Trophoblast cell (in vitro differentiated cells and primary cell): ENCODE results near the gene PRDM16.

ENCODE experiments used
- DNase-seq, 2 donors: peaks; one replicate each; pipeline ENCODE4 v3.0.0-alpha.2; 2016
- H2AFZ ChIP-seq: 2 replicates; pipeline ENCODE4 v1.6.1; 2013; ENCODE audit warnings: low read length, moderate library complexity, mild to moderate bottlenecking; ENCODE audit not compliant: insufficient read depth, poor library complexity
- H2AK5ac ChIP-seq: 2 replicates; pipeline ENCODE4 v1.6.1; 2013; ENCODE audit warnings: mild to moderate bottlenecking, low read length
- H2BK120ac ChIP-seq: 2 replicates; pipeline ENCODE4 v1.6.1; 2013; ENCODE audit warnings: low read length, mild to moderate bottlenecking, moderate library complexity; ENCODE audit not compliant: insufficient read depth, poor library complexity
- H2BK12ac ChIP-seq: 2 replicates; pipeline ENCODE4 v1.6.1; 2013; ENCODE audit warnings: mild to moderate bottlenecking, low read length, moderate library complexity
- H2BK5ac ChIP-seq: 2 replicates; pipeline ENCODE4 v1.6.1; 2013; ENCODE audit warnings: low read length, low read depth, moderate library complexity, mild to moderate bottlenecking; ENCODE audit not compliant: poor library complexity
- H3K14ac ChIP-seq: 2 replicates; pipeline ENCODE4 v1.6.1; 2013; ENCODE audit warnings: mild to moderate bottlenecking, low read length
- H3K18ac ChIP-seq: 2 replicates; pipeline ENCODE4 v1.6.1; 2013; ENCODE audit warnings: mild to moderate bottlenecking, low read length
- H3K23ac ChIP-seq: 2 replicates; pipeline ENCODE4 v1.6.1; 2013; ENCODE audit warnings: low read length
- H3K27ac ChIP-seq: 2 replicates; pipeline ENCODE4 v1.5.1; 2013; ENCODE audit warnings: low read depth, mild to moderate bottlenecking, inconsistent platforms, low read length, moderate library complexity
- H3K27me3 ChIP-seq: 2 replicates; pipeline ENCODE4 v1.6.1; 2013; ENCODE audit warnings: inconsistent platforms, mild to moderate bottlenecking, low read length, moderate library complexity; ENCODE audit not compliant: insufficient read depth
- H3K36me3 ChIP-seq, 2 experiments: 1 replicate in 1 of 2; 2 replicates in 1 of 2; pipeline ENCODE4 v1.6.1; 2013; ENCODE audit warnings: low read length in 2 of 2, mild to moderate bottlenecking in 2 of 2, moderate library complexity in 1 of 2; ENCODE audit not compliant: insufficient read depth in 2 of 2, control insufficient read depth in 1 of 2
- H3K4ac ChIP-seq: 2 replicates; pipeline ENCODE4 v1.6.1; 2013; ENCODE audit warnings: low read depth, mild to moderate bottlenecking, low read length, moderate library complexity
- H3K4me1 ChIP-seq, 2 experiments: 1 replicate in 1 of 2; 2 replicates in 1 of 2; pipeline ENCODE4 v1.6.1; 2013; ENCODE audit warnings: low read length in 2 of 2, mild to moderate bottlenecking in 2 of 2, moderate library complexity in 1 of 2; ENCODE audit not compliant: insufficient read depth in 2 of 2, control insufficient read depth in 1 of 2
- H3K4me2 ChIP-seq: 2 replicates; pipeline ENCODE4 v1.6.1; 2013; ENCODE audit warnings: inconsistent platforms, mild to moderate bottlenecking, low read length, moderate library complexity
- H3K4me3 ChIP-seq: 2 replicates; pipeline ENCODE4 v1.5.1; 2013; ENCODE audit warnings: mild to moderate bottlenecking, low read depth, low read length, inconsistent platforms
- H3K79me1 ChIP-seq: one replicate; pipeline ENCODE4 v1.6.1; 2013; ENCODE audit warnings: low read length
- H3K79me2 ChIP-seq: 2 replicates; pipeline ENCODE4 v1.6.1; 2013; ENCODE audit warnings: low read length, mild to moderate bottlenecking; ENCODE audit not compliant: control insufficient read depth, insufficient read depth, poor library complexity
- H3K9ac ChIP-seq: 2 replicates; pipeline ENCODE4 v1.6.1; 2013; ENCODE audit warnings: mild to moderate bottlenecking, low read length
- H3K9me3 ChIP-seq: 2 replicates; pipeline ENCODE4 v1.6.1; 2013; ENCODE audit warnings: low read depth, mild to moderate bottlenecking, control low read depth, inconsistent platforms, low read length; ENCODE audit not compliant: insufficient read depth
- H4K12ac ChIP-seq: 2 replicates; pipeline ENCODE4 v1.6.1; 2013; ENCODE audit warnings: low read depth, mild to moderate bottlenecking, low read length, moderate library complexity
- H4K8ac ChIP-seq: 2 replicates; pipeline ENCODE4 v1.6.1; 2013; ENCODE audit warnings: low read depth, mild to moderate bottlenecking, low read length, moderate library complexity
- H4K91ac ChIP-seq: one replicate; pipeline ENCODE4 v1.6.1; 2013; ENCODE audit warnings: low read depth, mild to moderate bottlenecking, low read length, moderate library complexity
- WGBS: extraction: QIAGEN DNeasy Blood & Tissue Kit; methylation state at CpG from one replicate; pipeline ENCODE4 v1.1.7; 2013; ENCODE audit warnings: missing lambda C conversion rate; ENCODE audit not compliant: insufficient read length, insufficient coverage; ENCODE audit errors: extremely low coverage; 5-methylcytosine and 5-hydroxymethylcytosine counted together

Gene PRDM16

GRCh38 chr1:3378411-3379208 lies 309.6 kb downstream of the PRDM16 start:
- Histone ChIP-seq H3K9me3 (peaks cover 5% of the 10 kb centered on the region), H3K36me3 (no peaks in the 10 kb centered on the region), H2AFZ (no peak overlapping the region), H4K91ac (no peak overlapping the region), H2BK12ac (no peak overlapping the region), H3K27me3 (no peaks in the 10 kb centered on the region), H3K23ac (no peak overlapping the region), H4K8ac (no peak overlapping the region), H3K79me2 (no peaks in the 10 kb centered on the region), H3K79me1 (no peaks in the 10 kb centered on the region), H4K12ac (no peak overlapping the region), H3K4me3 (no peak overlapping the region), H3K4me2 (no peak overlapping the region), H3K9ac (no peak overlapping the region), H3K27ac (no peak overlapping the region), H3K4ac (no peak overlapping the region), H3K14ac (no peak overlapping the region), H3K4me1 (no peaks in the 10 kb centered on the region), H2BK120ac (no peak overlapping the region), H2AK5ac (no peak overlapping the region), H2BK5ac (no peak overlapping the region), H3K18ac (no peak overlapping the region)
- no CpG with 5 or more reads among the region's 17 CpGs for WGBS
- DNase-seq: no peak

DNA sequence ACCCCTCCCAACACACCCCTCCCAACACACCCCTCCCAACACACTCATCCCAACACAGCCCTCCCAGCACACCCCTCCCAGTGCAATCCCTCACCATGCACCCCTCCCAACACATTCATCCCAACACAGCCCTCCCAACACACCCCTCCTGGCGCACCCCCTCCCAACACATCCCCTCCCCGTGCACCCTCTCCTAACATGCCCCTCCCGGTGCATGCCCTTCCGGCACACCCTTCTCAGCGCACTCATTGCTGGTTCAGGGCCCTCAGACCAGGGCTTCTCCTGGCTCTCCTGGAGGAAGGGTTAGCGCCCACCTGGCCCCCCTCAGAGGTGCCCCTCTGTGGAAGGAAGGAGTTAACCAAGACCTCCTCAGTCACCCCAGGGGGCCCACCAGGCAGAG lies 310.9 kb downstream of the PRDM16 start:
- Histone ChIP-seq H4K91ac (no peak overlapping the region), H3K4ac (no peak overlapping the region), H3K23ac (no peak overlapping the region), H3K18ac (no peak overlapping the region), H3K27ac (no peak overlapping the region), H3K9me3 (peaks cover 5% of the 10 kb centered on the region), H2BK120ac (no peak overlapping the region), H2BK12ac (no peak overlapping the region), H3K79me2 (no peaks in the 10 kb centered on the region), H3K27me3 (no peaks in the 10 kb centered on the region), H3K14ac (no peak overlapping the region), H3K4me2 (no peak overlapping the region), H4K8ac (no peak overlapping the region), H3K79me1 (no peaks in the 10 kb centered on the region), H2AK5ac (no peak overlapping the region), H4K12ac (no peak overlapping the region), H3K9ac (no peak overlapping the region), H3K4me1 (no peaks in the 10 kb centered on the region), H3K36me3 (no peaks in the 10 kb centered on the region), H2BK5ac (no peak overlapping the region), H3K4me3 (no peak overlapping the region), H2AFZ (no peak overlapping the region)
- DNase-seq: no peak
- no CpG with 5 or more reads among the region's 6 CpGs for WGBS

GRCh38 chr1:3380469-3380868 lies 311.5 kb downstream of the PRDM16 start:
- Histone ChIP-seq H3K4me3 (no peak overlapping the region), H2BK120ac (no peak overlapping the region), H3K23ac (no peak overlapping the region), H3K18ac (no peak overlapping the region), H3K9ac (no peak overlapping the region), H3K4me1 (no peaks in the 10 kb centered on the region), H3K27me3 (no peaks in the 10 kb centered on the region), H3K14ac (no peak overlapping the region), H3K4ac (no peak overlapping the region), H2AK5ac (no peak overlapping the region), H4K12ac (no peak overlapping the region), H3K27ac (no peak overlapping the region), H2AFZ (no peak overlapping the region), H4K8ac (no peak overlapping the region), H3K9me3 (peaks cover 2% of the 10 kb centered on the region), H4K91ac (no peak overlapping the region), H2BK5ac (no peak overlapping the region), H3K36me3 (no peaks in the 10 kb centered on the region), H3K4me2 (no peak overlapping the region), H2BK12ac (no peak overlapping the region), H3K79me1 (no peaks in the 10 kb centered on the region), H3K79me2 (no peaks in the 10 kb centered on the region)
- WGBS: no CpG with 5 or more reads among the region's 11 CpGs
- DNase-seq: no peak

- no peak overlapping the region for H2BK5ac ChIP-seq
- no peak overlapping the region for H2BK12ac ChIP-seq
- no peak overlapping the region for H4K12ac ChIP-seq
- peaks cover 2% of the 10 kb centered on the region for H3K27me3 ChIP-seq
- peaks cover 1% of the 10 kb centered on the region for H3K9me3 ChIP-seq
- H2BK120ac ChIP-seq: no peak overlapping the region
- no peak overlapping the region for H3K18ac ChIP-seq
- H3K4me2 ChIP-seq: no peak overlapping the region
- no peak overlapping the region for H3K27ac ChIP-seq
- H3K9ac ChIP-seq: no peak overlapping the region
- H4K8ac ChIP-seq: no peak overlapping the region
- no peak overlapping the region for H4K91ac ChIP-seq
- H3K4ac ChIP-seq: no peak overlapping the region
- H3K36me3 ChIP-seq: no peaks in the 10 kb centered on the region
- no CpG with 5 or more reads among the region's 10 CpGs for WGBS
- H3K79me1 ChIP-seq: no peaks in the 10 kb centered on the region
- no peak overlapping the region for H2AK5ac ChIP-seq
- DNase-seq: no peak
- no peak overlapping the region for H3K14ac ChIP-seq
- H3K4me1 ChIP-seq: no peaks in the 10 kb centered on the region
- H3K4me3 ChIP-seq: no peak overlapping the region
- no peak overlapping the region for H3K23ac ChIP-seq
- H2AFZ ChIP-seq: no peak overlapping the region
- H3K79me2 ChIP-seq: no peaks in the 10 kb centered on the region
Measured at GRCh38 chr1:3381901-3382300, 312.9 kb downstream of the PRDM16 start.
